MM.1S (cell line): ENCODE measurements around the gene SYT5.

Experiments used
- DNase-seq: peaks from one replicate; pipeline ENCODE4 v3.0.0-alpha.2; 2015
- H2AFZ ChIP-seq: fragments of 300-600 bp; sonication (generic); 2 replicates; pipeline ENCODE4 v1.6.0; 2016; ENCODE audit warnings: antibody characterized with exemption, low read length
- H3F3A ChIP-seq: fragments of 300-600 bp; sonication (generic); 2 replicates; pipeline ENCODE4 v1.6.1; 2016; ENCODE audit warnings: mild to moderate bottlenecking, antibody characterized with exemption, low read length, moderate library complexity, mixed read lengths; ENCODE audit not compliant: insufficient read depth
- H3K27ac ChIP-seq: fragments of 300-600 bp; sonication (generic); 2 replicates; pipeline ENCODE4 v1.5.1; 2016; ENCODE audit warnings: mild to moderate bottlenecking, low read length
- H3K27me3 ChIP-seq: fragments of 300-600 bp; sonication (generic); replicated peaks from 2 replicates; pipeline ENCODE4 v1.6.0; 2016; ENCODE audit warnings: low read length; ENCODE audit not compliant: insufficient read depth
- H3K36me3 ChIP-seq: fragments of 300-600 bp; sonication (generic); replicated peaks from 2 replicates; pipeline ENCODE4 v1.6.1; 2016; ENCODE audit warnings: mild to moderate bottlenecking, low read length, mixed read lengths; ENCODE audit not compliant: insufficient read depth
- H3K4me1 ChIP-seq: fragments of 300-600 bp; sonication (generic); 2 replicates; pipeline ENCODE4 v1.6.1; 2016; ENCODE audit warnings: low read length, mixed read lengths
- H3K4me2 ChIP-seq: fragments of 300-600 bp; sonication (generic); 2 replicates; pipeline ENCODE4 v1.6.0; 2016; ENCODE audit warnings: low read depth, low read length
- H3K4me3 ChIP-seq: fragments of 300-600 bp; sonication (generic); 2 replicates; pipeline ENCODE4 v1.5.1; 2016; ENCODE audit warnings: low read length, mixed read lengths
- H3K79me2 ChIP-seq: fragments of 300-600 bp; sonication (generic); 2 replicates; pipeline ENCODE4 v1.6.1; 2016; ENCODE audit warnings: mixed run types, low read length, mixed read lengths
- H3K9ac ChIP-seq: fragments of 300-600 bp; sonication (generic); 2 replicates; pipeline ENCODE4 v1.6.1; 2016; ENCODE audit warnings: low read length, mixed read lengths
- H3K9me2 ChIP-seq: fragments of 300-600 bp; sonication (generic); replicated peaks from 2 replicates; pipeline ENCODE4 v1.6.1; 2016; ENCODE audit warnings: mild to moderate bottlenecking, low read length, mixed read lengths; ENCODE audit not compliant: insufficient read depth
- H3K9me3 ChIP-seq: fragments of 300-600 bp; sonication (generic); replicated peaks from 2 replicates; pipeline ENCODE4 v1.6.1; 2016; ENCODE audit warnings: mild to moderate bottlenecking, low read length, mixed read lengths; ENCODE audit not compliant: insufficient read depth
- H4K20me1 ChIP-seq: fragments of 300-600 bp; sonication (generic); 2 replicates; pipeline ENCODE4 v1.6.1; 2016; ENCODE audit warnings: mild to moderate bottlenecking, low read length, moderate library complexity, mixed read lengths; ENCODE audit not compliant: insufficient read depth
- CTCF ChIP-seq: fragments of 300-600 bp; sonication (generic); IDR thresholded peaks from 2 replicates; pipeline ENCODE4 v1.5.1; 2016; ENCODE audit warnings: antibody characterized with exemption, low read length, mixed read lengths
- EZH2 ChIP-seq: fragments of 300-600 bp; sonication (generic); optimal IDR thresholded peaks from 2 replicates; pipeline ENCODE3; 2017; ENCODE audit warnings: low read depth, mild to moderate bottlenecking, antibody characterized with exemption, low read length, mixed read lengths
- EZH2phosphoT487 ChIP-seq: fragments of 300-600 bp; sonication (generic); IDR thresholded peaks from 2 replicates; pipeline ENCODE4 v1.6.1; 2018; ENCODE audit warnings: antibody characterized with exemption, low read length

Gene SYT5

GRCh38 chr19:55160986-55161365 lies 19.1 kb downstream of the SYT5 start:
- Histone ChIP-seq H3K79me2 (no peaks in the 10 kb centered on the region), H3K27me3 (peaks cover 68% of the 10 kb centered on the region), H3K9me2 (no peaks in the 10 kb centered on the region), H3K27ac (no peak overlapping the region), H3F3A (no peaks in the 10 kb centered on the region), H3K9me3 (no peaks in the 10 kb centered on the region), H3K4me2 (no peak overlapping the region), H3K4me3 (no peak overlapping the region), H2AFZ (no peak overlapping the region), H3K4me1 (no peaks in the 10 kb centered on the region), H3K36me3 (no peaks in the 10 kb centered on the region), H4K20me1 (no peaks in the 10 kb centered on the region), H3K9ac (no peak overlapping the region)
- no peak for TF ChIP-seq EZH2
- TF ChIP-seq EZH2phosphoT487 = no peak
- no peak for TF ChIP-seq CTCF
- DNase-seq = no peak

DNA sequence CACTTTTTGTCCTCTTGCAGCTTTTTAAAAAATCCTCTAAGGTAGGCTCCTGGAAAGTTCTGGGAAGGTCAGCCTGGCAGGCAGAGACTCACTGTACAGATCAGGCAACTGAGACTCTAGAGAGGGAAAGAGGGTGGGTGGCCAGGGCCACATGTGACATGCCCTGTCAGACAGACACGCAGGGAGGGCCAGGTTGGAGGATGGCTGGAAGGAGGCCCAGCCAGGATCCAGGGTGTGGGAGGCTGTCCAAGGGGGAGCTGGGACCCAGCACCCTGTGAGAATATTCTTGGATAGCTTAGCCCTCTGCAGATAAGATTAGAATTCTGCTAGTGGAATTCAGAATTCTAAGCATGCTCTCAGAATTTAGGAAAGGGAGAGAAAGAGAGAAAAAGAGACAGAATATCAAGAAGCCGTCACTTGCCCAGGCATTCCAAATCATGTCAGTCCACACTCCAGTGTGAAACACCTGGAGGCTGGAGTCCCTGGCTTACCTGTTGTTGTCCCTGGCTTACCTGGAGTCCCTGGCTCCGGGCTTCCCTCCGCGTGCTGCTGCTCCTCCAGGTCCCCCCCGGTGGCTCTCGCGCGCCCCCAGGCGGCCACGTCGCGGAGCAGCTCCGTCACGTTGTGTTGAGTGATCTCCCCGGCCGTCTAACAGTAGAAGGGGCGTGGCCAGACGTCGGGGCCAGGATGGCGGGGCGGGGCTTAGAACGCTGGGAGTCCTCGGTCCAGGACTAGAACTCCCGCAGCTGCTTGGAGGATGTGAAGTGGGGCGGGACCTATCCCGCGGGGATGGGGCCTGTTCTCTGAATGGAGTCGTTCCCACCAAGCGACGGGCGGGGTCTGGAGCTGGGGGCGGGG lies 19.7 kb downstream of the SYT5 start:
- DNase-seq = peak; percentile 85
- Histone ChIP-seq H3K9ac (no peak overlapping the region), H3K9me2 (no peaks in the 10 kb centered on the region), H3F3A (no peaks in the 10 kb centered on the region), H2AFZ (no peak overlapping the region), H3K4me3 (no peak overlapping the region), H3K79me2 (no peaks in the 10 kb centered on the region), H3K27me3 (peaks cover 62% of the 10 kb centered on the region), H3K4me1 (no peaks in the 10 kb centered on the region), H4K20me1 (no peaks in the 10 kb centered on the region), H3K4me2 (no peak overlapping the region), H3K36me3 (no peaks in the 10 kb centered on the region), H3K27ac (no peak overlapping the region), H3K9me3 (no peaks in the 10 kb centered on the region)
- TF ChIP-seq CTCF = peak; percentile 94
- no peak for TF ChIP-seq EZH2

DNA sequence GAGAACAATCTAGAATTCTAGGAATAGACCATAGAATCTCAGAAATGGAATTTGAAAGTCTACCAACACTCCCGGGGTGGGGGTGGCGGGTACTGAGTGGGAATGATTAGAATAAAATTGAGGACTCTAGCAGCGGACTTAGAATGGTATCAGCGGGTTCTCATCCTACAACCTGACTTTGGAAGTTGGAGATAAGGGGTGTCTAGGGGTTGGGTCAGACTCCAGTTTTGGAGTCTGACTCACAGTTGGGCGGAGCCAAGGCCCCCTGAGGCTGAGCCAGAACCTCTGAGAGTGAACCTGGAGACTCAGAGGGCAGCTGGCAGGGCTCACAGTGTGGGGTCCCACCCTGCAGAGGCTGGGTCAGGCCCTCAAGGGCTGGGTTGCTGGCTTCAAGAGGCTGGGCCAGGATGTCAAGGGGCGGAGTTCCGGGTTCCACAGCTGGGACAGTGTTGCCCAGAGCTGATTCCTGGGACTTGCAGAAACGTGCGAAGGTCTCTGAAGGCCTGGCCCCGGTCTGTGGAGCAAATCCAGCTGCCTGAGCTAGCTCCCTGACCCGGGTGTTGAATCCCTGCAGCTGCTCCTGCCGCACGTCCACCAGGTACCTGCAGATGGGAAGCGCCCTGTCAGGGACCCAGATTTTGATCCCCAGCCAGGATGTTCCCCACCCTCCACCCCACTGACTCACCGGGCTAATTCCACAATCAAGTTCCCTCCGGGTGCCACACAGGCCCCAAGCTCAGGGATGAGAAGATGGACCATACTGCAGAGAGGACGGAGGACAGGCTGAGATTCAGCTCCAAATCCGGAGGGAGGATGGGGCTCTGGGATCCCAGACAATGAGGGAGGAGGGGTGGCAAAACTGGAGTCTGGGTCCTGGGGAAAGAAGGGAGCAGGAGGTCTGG lies 21.0 kb downstream of the SYT5 start:
- no peaks in the 10 kb centered on the region for H3K4me1 ChIP-seq
- no peak overlapping the region for H3K27ac ChIP-seq

More for the DNA sequence above, 21.0 kb downstream of the SYT5 start:
- TF ChIP-seq EZH2phosphoT487 = no peak
- TF ChIP-seq CTCF = no peak
- no peak for TF ChIP-seq EZH2
- H3K4me3 ChIP-seq = no peak overlapping the region
- H3K9me2 ChIP-seq = no peaks in the 10 kb centered on the region
- no peak overlapping the region for H2AFZ ChIP-seq
- H3K4me2 ChIP-seq = no peak overlapping the region
- H3K36me3 ChIP-seq = no peaks in the 10 kb centered on the region
- H3K9ac ChIP-seq = no peak overlapping the region
- H3K79me2 ChIP-seq = no peaks in the 10 kb centered on the region
- no peaks in the 10 kb centered on the region for H3F3A ChIP-seq
- no peak for DNase-seq
- H4K20me1 ChIP-seq = no peaks in the 10 kb centered on the region
- H3K9me3 ChIP-seq = no peaks in the 10 kb centered on the region
- peaks cover 51% of the 10 kb centered on the region for H3K27me3 ChIP-seq
